GM10248 (cell line): ENCODE data around the gene STX10.
"Not testable (repeated sequence)": the region's sequence is repeated elsewhere in the genome, so short reads cannot be mapped to it uniquely, and the experiment has no call there.

Experiments used
- CTCF ChIA-PET: fragments of 300-600 bp; sonication (Branson Sonifier 250); formaldehyde crosslinking; extraction: SDS; loops from one replicate; lab custom pipeline; 2021; ENCODE audit warnings: antibody characterized with exemption; lab: Yijun Ruan, JAX
- POLR2A ChIA-PET: fragments of 350-650 bp; sonication (Branson Sonifier 250); formaldehyde crosslinking; extraction: SDS; loops from one replicate; lab custom pipeline; 2020; ENCODE audit warnings: antibody characterized with exemption; lab: Yijun Ruan, JAX
- DNase-seq: peaks from one replicate; pipeline ENCODE4 v3.0.0; 2012; ENCODE audit errors: extremely low spot score
- CTCF ChIP-seq: IDR thresholded peaks from 2 replicates; pipeline ENCODE4 v1.5.1; 2012; ENCODE audit warnings: mild to moderate bottlenecking, low read depth; ENCODE audit errors: extremely low read depth, missing control alignments, control extremely low read depth

STX10 gene

GRCh38 chr19:13181747-13182388, 31.7 kb upstream of the STX10 start:
- ChIA-PET POLR2A (interaction anchor here (0.6 to 1.9 kb wide), 2 partner anchors 26 to 29 kb away, joined by 4 to 13 read pairs; no protein-coding TSS in a partner anchor), CTCF (interaction anchor here (0.6 to 4.9 kb wide), 7 partner anchors 8 to 120 kb away, joined by 3 to 31 read pairs (median 4); no protein-coding TSS in a partner anchor)
- DNase-seq: peak; percentile 64
- no peak for TF ChIP-seq CTCF

DNA sequence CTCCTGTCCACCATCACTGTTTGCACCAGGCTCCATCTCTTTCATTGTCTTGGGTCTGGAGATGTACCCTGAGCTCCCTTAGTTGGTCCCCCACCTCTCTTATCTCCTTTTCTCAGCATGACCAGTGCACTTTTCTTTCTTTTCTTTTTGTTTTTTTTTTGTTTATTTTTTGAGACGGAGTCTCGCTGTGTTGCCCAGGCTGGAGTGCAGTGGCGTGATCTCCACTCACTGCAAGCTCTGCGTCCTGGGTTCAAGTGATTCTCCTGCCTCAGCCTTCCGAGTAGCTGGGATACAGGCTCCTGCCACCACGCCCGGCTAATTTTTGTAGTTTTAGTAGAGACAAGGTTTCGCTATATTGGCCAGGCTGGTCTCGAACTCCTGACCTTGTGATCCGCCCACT, 28.1 kb upstream of the STX10 start:
- POLR2A ChIA-PET, DNase-seq: not testable (repeated sequence)
- CTCF ChIA-PET: interaction anchor here (0.7 kb wide), 1 partner anchor 8 kb away, joined by 3 read pairs; no protein-coding TSS in a partner anchor

DNA sequence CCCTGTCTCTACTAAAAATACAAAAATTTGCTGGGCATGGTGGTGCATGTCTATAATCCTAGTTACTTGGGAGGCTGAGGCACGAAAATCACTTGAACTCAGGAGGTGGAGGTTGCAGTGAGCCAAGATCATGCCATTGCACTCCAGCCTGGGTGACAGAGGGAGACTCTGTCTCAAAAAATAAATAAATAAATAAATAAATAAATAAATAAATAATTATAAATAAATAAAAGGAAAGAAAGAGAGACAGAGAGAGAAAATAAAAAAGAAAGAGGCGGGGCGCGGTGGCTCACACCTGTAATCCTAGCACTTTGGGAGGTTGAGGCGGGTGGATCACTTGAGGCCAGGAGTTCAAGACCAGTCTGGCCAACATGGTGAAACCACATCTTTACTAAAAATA, 27.4 kb upstream of the STX10 start:
- DNase-seq, POLR2A ChIA-PET: not testable (repeated sequence)
- CTCF ChIA-PET: interaction anchor here (2.4 kb wide), 1 partner anchor 18 kb away, joined by 8 read pairs; no protein-coding TSS in a partner anchor

DNA sequence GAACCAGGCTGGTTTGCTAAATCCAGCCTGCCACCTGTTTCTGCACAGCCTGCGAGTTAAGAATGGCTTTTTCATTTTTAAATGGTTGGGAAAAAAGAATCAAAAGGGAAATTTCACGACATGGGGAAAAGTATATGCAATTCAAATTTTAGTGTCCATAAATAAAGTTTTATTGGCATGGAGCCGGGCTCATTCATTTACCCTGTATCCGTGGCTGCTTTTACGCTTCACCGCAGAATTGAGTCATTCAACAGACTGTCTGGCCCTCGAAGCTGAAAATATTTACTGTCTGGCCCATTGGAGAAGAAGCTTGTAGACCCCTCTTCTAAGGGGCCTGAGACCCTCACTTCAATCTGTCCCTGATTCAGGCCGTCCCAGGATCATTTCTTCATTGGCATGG, 26.2 kb upstream of the STX10 start:
- CTCF ChIA-PET: interaction anchor here (0.8 to 2.4 kb wide), 2 partner anchors 12 to 19 kb away, joined by 3 to 8 read pairs; no protein-coding TSS in a partner anchor

GRCh38 chr19:13173139-13173737, 23.1 kb upstream of the STX10 start:
- POLR2A ChIA-PET: no interaction called here
- CTCF ChIA-PET: interaction anchor here (1.0 kb wide), 1 partner anchor 9 kb away, joined by 4 read pairs; no protein-coding TSS in a partner anchor
- DNase-seq: no peak
- no peak for TF ChIP-seq CTCF

More for the DNA sequence above, 26.2 kb upstream of the STX10 start:
- DNase-seq: no peak
- POLR2A ChIA-PET: no interaction called here
- TF ChIP-seq CTCF: no peak

- no peak for TF ChIP-seq CTCF
- ChIA-PET CTCF (no interaction called here), POLR2A (no interaction called here)
- DNase-seq: peak; percentile 26
These were observed 22.4 kb upstream of the STX10 start for GRCh38 chr19:13172346-13173138.

DNA sequence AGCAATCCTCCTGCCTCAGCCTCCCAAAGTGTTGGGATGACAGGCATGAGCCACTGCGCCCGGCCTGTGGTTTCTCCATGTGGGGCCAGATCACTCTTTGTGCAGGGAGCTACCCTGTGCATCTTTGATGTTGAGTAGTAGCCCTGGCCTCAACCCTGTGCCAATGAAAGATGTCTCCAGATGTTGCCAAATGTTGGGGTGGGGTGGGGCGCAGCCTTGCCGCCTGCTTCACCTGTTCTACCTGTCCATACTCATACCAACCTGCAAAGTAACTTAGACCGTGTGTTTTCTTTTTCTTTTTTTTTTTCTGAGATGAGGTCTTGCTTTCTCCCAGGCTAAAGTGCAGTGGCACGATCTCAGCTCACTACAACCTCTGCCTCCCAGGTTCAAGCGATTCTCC, 21.0 kb upstream of the STX10 start:
- no peak for DNase-seq
- ChIA-PET POLR2A (no interaction called here), CTCF (interaction anchor here (1.2 to 2.4 kb wide), 3 partner anchors 9 to 24 kb away, joined by 4 to 8 read pairs (median 4); no protein-coding TSS in a partner anchor)
- TF ChIP-seq CTCF: no peak
